ENCODE data around the gene CRIP2. TPM values are rescaled to one million over a fixed set of nuclear protein-coding genes. Genes with fewer than 3 reads are reported as not detected.

CRIP2 gene
- total RNA-seq, 1 donor from 2014 or later, result 71.8 TPM

DNA sequence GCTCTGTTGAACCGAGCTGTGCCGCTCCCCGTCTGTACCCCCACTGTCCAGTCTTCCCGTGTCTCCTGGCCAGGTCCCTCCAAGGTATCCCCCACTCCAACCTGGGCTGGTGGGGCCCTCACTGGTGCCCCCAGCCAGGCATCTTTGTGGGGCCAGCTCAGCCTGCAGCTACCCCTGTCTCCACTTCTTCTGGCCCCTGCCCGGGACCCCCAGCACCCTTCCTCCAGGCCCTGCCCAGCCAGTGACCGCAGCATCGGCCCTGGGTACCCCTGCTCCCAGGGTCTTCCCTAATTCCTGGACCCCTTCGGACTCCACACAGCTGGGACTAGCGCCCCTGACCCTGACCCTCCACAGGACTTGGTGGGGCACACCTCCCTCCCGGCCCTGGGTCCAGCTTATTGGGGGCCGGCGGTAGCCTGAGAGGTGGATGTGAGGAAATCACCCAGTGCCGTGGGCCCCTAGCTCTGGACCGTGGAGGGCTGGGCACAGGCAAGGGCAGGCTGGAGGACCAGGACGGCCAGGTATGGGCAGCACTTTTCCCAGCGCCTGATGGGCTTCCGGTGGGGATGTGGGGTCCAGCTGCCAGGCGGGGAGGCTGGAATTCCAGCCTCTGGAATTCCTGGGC lies 8.0 kb downstream of the CRIP2 start:
- peaks cover 23% of the 10 kb centered on the region for H3K4me1 ChIP-seq (ENCODE audit: insufficient read depth, low read length)
- H3K36me3 Mint-ChIP-seq (ENCODE audit: low read depth, unreplicated experiment), result peaks cover 3% of the 10 kb centered on the region
- H3K4me3 Mint-ChIP-seq (ENCODE audit: unreplicated experiment), result peak overlapping the region; percentile 14

DNA sequence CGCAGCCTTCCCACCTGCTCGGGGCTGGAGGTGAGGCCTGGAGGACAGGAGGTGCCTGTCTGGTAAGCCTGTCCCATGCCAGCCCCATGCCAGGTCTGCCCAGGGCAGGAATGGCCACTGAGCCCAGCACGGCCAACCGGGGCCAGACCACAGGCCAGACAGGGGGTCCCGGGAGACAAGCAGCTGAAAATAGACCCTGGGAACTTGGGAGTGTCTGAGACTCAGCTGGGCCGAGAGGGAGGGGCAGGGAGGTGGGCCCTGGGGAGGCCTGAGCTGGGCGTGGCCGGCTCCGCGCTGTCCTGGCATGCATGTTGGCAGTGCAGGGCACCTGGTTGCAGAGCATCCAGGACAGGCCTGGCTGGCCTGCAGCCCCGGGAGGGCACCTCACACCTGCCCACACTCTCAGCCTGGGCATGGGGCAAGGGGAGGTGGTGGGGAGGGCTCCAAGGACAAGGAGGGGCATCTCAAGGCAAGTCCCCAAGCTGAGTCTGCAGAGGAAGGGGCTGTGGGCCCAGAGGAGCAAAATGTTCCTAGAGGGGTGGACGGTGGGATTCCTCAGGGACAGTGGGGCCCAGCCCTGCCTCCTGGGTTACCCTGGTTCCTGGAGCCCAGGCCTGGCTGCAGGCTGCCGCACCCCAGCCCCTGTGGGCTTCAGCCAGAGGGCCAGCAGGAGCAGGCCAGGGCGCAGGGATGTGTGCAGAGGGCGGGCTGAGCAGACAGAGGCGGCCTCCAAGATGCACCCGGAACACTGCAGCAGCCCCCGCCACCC lies 8.9 kb downstream of the CRIP2 start:
- Histone ChIP-seq H3K4me2 (ENCODE audit: low read length) (no peak overlapping the region), H3K4me3 (ENCODE audit: insufficient read depth, low read depth, low read length) (no peak overlapping the region), H3K27ac (ENCODE audit: low read depth, low read length) (no peak overlapping the region), H4K20me1 (ENCODE audit: insufficient read depth, low read length) (no peaks in the 10 kb centered on the region), H2AFZ (ENCODE audit: low read depth, low read length) (no peak overlapping the region), H3K9me3 (ENCODE audit: insufficient read depth, low read depth, low read length) (no peaks in the 10 kb centered on the region), H3K27me3 (ENCODE audit: insufficient read depth, low read length) (peaks cover 13% of the 10 kb centered on the region), H3K36me3 (ENCODE audit: insufficient read depth, low read length) (no peaks in the 10 kb centered on the region), H3K9ac (ENCODE audit: low read length) (no peak overlapping the region), H3K4me1 (ENCODE audit: insufficient read depth, low read length) (peaks cover 23% of the 10 kb centered on the region), H3K79me2 (ENCODE audit: insufficient read depth, low read length) (no peaks in the 10 kb centered on the region)
- Mint-ChIP-seq H3K9me3 (ENCODE audit: unreplicated experiment) (no peaks in the 10 kb centered on the region), H3K36me3 (ENCODE audit: low read depth, unreplicated experiment) (peaks cover 3% of the 10 kb centered on the region), H3K4me1 (ENCODE audit: low read depth, unreplicated experiment) (peaks cover 12% of the 10 kb centered on the region), H3K27me3 (ENCODE audit: low read depth, unreplicated experiment) (peaks cover 8% of the 10 kb centered on the region), H3K27ac (ENCODE audit: unreplicated experiment) (no peak overlapping the region), H3K4me3 (ENCODE audit: unreplicated experiment) (no peak overlapping the region)
- FAIRE-seq, result no peak
- TF ChIP-seq, protein P1, sequence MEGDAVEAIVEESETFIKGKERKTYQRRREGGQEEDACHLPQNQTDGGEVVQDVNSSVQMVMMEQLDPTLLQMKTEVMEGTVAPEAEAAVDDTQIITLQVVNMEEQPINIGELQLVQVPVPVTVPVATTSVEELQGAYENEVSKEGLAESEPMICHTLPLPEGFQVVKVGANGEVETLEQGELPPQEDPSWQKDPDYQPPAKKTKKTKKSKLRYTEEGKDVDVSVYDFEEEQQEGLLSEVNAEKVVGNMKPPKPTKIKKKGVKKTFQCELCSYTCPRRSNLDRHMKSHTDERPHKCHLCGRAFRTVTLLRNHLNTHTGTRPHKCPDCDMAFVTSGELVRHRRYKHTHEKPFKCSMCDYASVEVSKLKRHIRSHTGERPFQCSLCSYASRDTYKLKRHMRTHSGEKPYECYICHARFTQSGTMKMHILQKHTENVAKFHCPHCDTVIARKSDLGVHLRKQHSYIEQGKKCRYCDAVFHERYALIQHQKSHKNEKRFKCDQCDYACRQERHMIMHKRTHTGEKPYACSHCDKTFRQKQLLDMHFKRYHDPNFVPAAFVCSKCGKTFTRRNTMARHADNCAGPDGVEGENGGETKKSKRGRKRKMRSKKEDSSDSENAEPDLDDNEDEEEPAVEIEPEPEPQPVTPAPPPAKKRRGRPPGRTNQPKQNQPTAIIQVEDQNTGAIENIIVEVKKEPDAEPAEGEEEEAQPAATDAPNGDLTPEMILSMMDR (IDR thresholded peaks at IDR 0.05; ENCODE audit: insufficient read depth, low read depth, low read length), result no peak
- no peak for DNase-seq (ENCODE audit: low read depth)

More for the DNA sequence above, 8.0 kb downstream of the CRIP2 start:
- FAIRE-seq (no peak), DNase-seq (ENCODE audit: low read depth) (no peak)
- H3K4me3 ChIP-seq (ENCODE audit: insufficient read depth, low read depth, low read length), result no peak overlapping the region
- peak overlapping the region; percentile 99 for H3K27ac Mint-ChIP-seq (ENCODE audit: unreplicated experiment)
- H3K4me2 ChIP-seq (ENCODE audit: low read length), result peak overlapping the region; percentile 90
- H3K36me3 ChIP-seq (ENCODE audit: insufficient read depth, low read length), result no peaks in the 10 kb centered on the region
- H3K9me3 Mint-ChIP-seq (ENCODE audit: unreplicated experiment), result no peaks in the 10 kb centered on the region
- no peak overlapping the region for H2AFZ ChIP-seq (ENCODE audit: low read depth, low read length)
- no peaks in the 10 kb centered on the region for H4K20me1 ChIP-seq (ENCODE audit: insufficient read depth, low read length)
- peaks cover 12% of the 10 kb centered on the region for H3K27me3 ChIP-seq (ENCODE audit: insufficient read depth, low read length)
- TF ChIP-seq, protein P1 (IDR thresholded peaks at IDR 0.05; ENCODE audit: insufficient read depth, low read depth, low read length), result no peak
- TF ChIP-seq EZH2 (IDR thresholded peaks at IDR 0.05; ENCODE audit: insufficient read depth, low read length), result no peak
- H3K27ac ChIP-seq (ENCODE audit: low read depth, low read length), result peak overlapping the region; percentile 99
- peak overlapping the region; percentile 97 for H3K9ac ChIP-seq (ENCODE audit: low read length)
- peaks cover 12% of the 10 kb centered on the region for H3K4me1 Mint-ChIP-seq (ENCODE audit: low read depth, unreplicated experiment)
- H3K79me2 ChIP-seq (ENCODE audit: insufficient read depth, low read length), result no peaks in the 10 kb centered on the region
- H3K27me3 Mint-ChIP-seq (ENCODE audit: low read depth, unreplicated experiment), result peaks cover 6% of the 10 kb centered on the region
- no peaks in the 10 kb centered on the region for H3K9me3 ChIP-seq (ENCODE audit: insufficient read depth, low read depth, low read length)
